B cell (primary cell): ENCODE results near the gene TRIM15.

Experiments used
- CTCF ChIP-seq: fragments of 200-600 bp; IDR thresholded peaks from one replicate; pipeline ENCODE4 v1.8.0; 2022; ENCODE audit warnings: antibody characterized with exemption, mild to moderate bottlenecking
- EZH2 ChIP-seq: IDR thresholded peaks from 2 replicates; pipeline ENCODE4 v1.6.1; 2012; ENCODE audit warnings: borderline replicate concordance, low read depth, mild to moderate bottlenecking, moderate library complexity, low read length; ENCODE audit not compliant: insufficient read depth, poor library complexity, severe bottlenecking

- TF ChIP-seq CTCF: no peak
- no peak for TF ChIP-seq EZH2
Measured at GRCh38 chr6:30154061-30154460, 9.3 kb upstream of the TRIM15 start.
